K562 treated with DMSO at 1 percent for 48 hours (cell line): Measurements from ENCODE around the gene IER5L. TPM values are rescaled to one million over a fixed set of nuclear protein-coding genes. Genes with fewer than 3 reads are reported as not detected.

Source experiments
- total RNA-seq: library from RNA; unstranded; fragments of 300-600 nt; gene quantifications from 2 replicates; pipeline ENCODE4 v1.2.3, GENCODE V29; 2022; ENCODE audit warnings: low replicate concordance; ENCODE audit errors: extremely low read depth

IER5L gene
- total RNA-seq = not detected in 2 replicates

GRCh38 chr9:129177791-129178567 is at the start of gene IER5L:
IER5L (minus strand) TSS chr9:129178261; CDS start chr9:129178052, 209 bp downstream.

Other genes with a start within 250 kb of the IER5L start
- gene DOLK, start 230.7 kb downstream of the IER5L start, total RNA-seq = not detected in 2 replicates
- 457 TPM in 1 of 2 replicates, not detected in the other for gene NUP188, start 230.6 kb downstream of the IER5L start, total RNA-seq
- 434 TPM in 1 of 2 replicates, not detected in the other for gene SH3GLB2, start 149.9 kb downstream of the IER5L start, total RNA-seq
- gene MIGA2, start 141.6 kb downstream of the IER5L start, total RNA-seq = 179 TPM in 1 of 2 replicates, not detected in the other
- gene DOLPP1, start 97.2 kb downstream of the IER5L start, total RNA-seq = not detected in 2 replicates
- not detected in 2 replicates for gene CRAT, start 67.5 kb downstream of the IER5L start, total RNA-seq
- gene PTPA, start 66.8 kb downstream of the IER5L start, total RNA-seq = not detected in 2 replicates